GM12865 (cell line): Measurements from ENCODE around the gene SKA2.
"Not testable (repeated sequence)": the region's sequence is repeated elsewhere in the genome, so short reads cannot be mapped to it uniquely, and the experiment has no call there.

Experiments used
- DNase-seq: peaks from one replicate; pipeline ENCODE4 v3.0.0; 2010; ENCODE audit warnings: low read depth
- H3K4me3 ChIP-seq: 2 replicates; pipeline ENCODE4 v1.5.1; 2011; ENCODE audit warnings: mild to moderate bottlenecking, low read depth, low read length, control low read depth
- CTCF ChIP-seq: IDR thresholded peaks from 2 replicates; pipeline ENCODE4 v1.5.1; 2011; ENCODE audit warnings: low read length, control low read depth, low read depth, inconsistent platforms; ENCODE audit not compliant: insufficient read depth; ENCODE audit errors: missing control alignments

The SKA2 gene

DNA sequence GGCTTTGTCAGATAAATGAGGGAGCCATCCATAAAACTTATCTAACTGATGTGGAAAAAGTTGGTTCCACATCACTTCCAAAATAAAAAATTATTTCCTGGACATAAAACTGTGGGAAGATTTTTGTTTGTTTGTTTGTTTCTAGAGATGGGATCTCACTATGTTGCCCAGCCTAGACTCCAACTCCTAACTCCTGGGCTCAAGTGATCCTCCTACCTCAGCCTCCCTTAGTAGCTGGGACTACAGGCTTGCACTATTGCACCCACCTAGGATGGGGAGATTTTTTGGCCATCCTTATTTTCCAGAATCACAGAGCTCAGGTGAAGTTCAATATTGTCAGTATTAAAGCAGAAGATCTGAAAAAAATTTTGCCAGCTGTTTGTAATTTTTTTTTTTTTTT is 31.0 kb upstream of the SKA2 start:
- no peak overlapping the region for H3K4me3 ChIP-seq
- TF ChIP-seq CTCF = no peak

GRCh38 chr17:59181481-59181880 is 26.5 kb upstream of the SKA2 start:
- no peak for DNase-seq
- no peak overlapping the region for H3K4me3 ChIP-seq
- no peak for TF ChIP-seq CTCF

More for the DNA sequence above, 31.0 kb upstream of the SKA2 start:
- no peak for DNase-seq

- TF ChIP-seq CTCF = no peak
- no peak overlapping the region for H3K4me3 ChIP-seq
- DNase-seq = no peak
These were observed 25.6 kb upstream of the SKA2 start for GRCh38 chr17:59180626-59181025.

DNA sequence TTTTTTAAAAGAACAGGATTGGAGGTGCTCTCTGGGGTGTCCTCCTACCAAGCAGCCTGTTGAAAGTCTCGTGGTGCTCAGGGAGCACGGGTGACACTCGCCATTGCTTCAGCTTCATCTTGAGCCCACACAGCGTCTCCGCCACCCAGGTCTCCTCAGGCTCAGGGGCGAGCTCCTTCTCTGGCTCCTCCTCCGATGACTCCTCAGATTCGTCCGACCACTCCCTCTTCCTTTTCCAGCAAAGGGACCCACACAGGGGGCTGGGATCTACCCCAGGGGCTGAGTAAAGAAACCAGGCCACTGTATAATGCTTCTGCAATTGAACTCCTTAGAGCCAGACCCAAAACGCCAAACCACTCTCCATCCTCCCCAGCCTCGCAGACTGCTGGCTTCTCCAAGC is 24.6 kb upstream of the SKA2 start:
- DNase-seq, H3K4me3 ChIP-seq: not testable (repeated sequence)

DNA sequence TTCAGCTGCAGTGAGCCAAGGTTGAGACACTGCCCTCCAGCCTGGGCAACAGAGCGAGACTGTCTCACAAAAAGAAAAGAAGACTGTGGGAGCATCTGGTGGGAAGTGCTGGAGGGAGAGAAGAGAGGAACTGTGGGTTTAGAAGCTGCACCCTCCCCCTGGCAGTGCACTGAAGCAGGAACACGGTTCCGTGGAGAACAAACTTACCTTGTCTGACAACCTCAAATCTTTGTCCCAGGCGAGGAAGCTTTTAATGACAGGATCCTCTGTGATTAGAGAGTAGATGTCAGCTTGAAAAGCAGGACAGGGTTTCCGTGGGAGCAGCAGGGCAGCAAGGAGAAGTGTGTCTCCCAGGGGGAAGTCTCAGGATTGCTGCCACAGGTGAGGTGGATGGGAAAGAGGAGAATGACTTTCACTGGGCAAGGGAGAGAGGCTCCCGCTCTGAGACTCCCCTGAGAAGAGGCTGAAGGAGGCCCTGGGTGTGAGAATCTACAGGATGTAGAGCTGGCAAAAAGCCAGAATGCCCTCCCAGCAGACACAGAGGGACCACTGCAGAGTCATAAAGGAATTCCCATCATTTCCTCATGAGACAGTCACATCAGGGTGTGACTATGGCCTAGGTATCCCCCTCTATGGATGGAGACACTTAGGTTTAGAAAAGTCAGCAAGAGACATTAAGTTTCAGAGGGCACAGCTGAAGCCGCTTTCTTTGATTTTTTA is 23.4 kb upstream of the SKA2 start:
- no peak for TF ChIP-seq CTCF
- no peak overlapping the region for H3K4me3 ChIP-seq
- DNase-seq = no peak

- DNase-seq = no peak
- no peak overlapping the region for H3K4me3 ChIP-seq
- no peak for TF ChIP-seq CTCF
These were observed 20.1 kb upstream of the SKA2 start for GRCh38 chr17:59175076-59175475.

GRCh38 chr17:59174671-59175070 is 19.7 kb upstream of the SKA2 start:
- TF ChIP-seq CTCF = no peak
- H3K4me3 ChIP-seq = no peak overlapping the region
- DNase-seq = no peak
